SHP77 (cell line): ENCODE data around the gene B4GALNT1.
A peak's percentile ranks its signal among the peaks of the same experiment; 100 is the strongest.
"Not testable (repeated sequence)": the region's sequence is repeated elsewhere in the genome, so short reads cannot be mapped to it uniquely, and the experiment has no call there.

ENCODE experiments used
- DNase-seq, 2 experiments: peaks; one replicate each; lab custom pipeline; 2025; lab: John Stamatoyannopoulos, UW

Gene B4GALNT1

DNA sequence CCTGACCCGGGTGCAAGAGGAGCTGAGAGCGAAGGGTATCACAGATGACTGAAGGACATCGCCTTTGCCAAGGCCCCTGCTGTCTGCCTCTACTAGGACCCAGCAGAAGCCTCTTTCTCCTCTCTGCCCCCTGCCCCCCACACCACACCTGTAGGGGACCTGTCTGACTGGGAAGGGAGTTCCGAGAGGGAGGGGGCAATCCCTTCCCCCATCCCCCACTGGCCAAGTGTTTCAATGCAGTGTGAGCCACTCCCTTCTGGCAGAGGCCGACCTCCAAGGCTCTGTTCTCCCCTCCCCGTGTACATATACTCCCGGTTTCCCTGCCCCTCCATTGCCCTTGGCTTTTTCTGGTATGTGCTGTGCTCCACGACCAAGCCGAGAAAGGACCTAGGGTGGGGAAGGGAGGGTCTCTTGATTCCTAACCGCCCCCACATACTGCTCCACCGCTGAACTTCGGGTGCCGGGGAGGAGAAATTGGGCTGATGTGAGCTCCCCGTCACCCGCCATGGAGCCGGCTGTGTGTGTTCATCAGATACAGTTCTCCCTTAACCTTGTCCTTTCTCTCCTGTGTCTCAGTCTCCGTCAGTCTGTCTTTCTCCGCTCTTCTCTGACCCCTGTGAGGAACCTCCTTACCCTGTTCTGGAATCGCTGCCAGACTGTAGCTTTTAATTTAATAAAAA is 23.8 kb downstream of the B4GALNT1 start:
- DNase-seq, result no peak

DNA sequence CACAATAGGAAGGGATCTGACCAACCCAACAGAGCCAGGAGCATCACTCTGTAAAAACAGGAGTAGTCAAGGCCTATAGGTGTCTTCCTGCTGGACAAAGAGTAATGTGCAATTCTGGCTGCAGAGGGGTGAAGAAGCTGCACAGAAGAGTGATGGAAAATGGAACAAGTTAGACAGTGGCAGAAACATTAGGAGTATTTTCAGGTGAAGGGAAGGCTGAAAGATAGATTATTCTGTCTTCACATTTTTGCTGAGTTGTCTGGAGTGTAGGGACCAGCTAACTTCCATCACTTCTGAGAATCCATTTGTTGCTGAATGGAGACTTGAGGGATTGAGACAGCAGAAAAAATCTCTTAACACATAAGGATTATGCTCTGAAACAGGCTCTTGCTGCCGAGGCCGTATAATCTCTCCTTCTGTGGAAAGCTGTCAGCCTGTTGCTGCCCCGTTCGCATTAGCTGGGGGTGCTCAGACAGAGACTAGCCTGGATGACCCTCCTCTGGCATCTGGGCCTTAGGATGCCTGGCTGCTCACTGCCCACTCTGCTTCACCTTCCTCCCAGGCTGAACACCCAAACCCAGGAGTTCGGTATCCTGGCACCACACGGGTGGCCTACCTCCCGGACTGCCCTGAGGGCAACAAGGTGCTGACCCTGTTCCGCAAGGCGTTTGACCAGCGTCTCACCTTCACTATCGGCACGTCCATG is 24.9 kb downstream of the B4GALNT1 start:
- DNase-seq, result no peak

DNA sequence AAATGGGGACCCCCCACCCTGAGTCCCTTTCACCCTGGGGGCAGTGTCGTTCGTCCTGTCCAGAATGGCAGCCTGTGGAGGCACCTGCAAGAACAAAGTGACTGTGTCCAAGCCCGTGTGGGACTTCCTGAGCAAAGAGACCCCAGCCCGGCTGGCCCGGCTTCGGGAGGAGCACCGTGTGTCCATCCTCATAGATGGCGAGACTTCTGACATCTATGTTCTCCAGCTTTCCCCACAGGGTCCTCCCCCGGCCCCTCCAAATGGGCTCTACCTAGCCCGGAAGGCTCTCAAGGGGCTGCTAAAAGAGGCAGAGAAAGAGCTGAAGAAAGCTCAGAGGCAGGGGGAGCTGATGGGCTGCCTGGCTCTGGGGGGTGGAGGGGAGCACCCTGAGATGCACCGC is 26.2 kb downstream of the B4GALNT1 start:
- no peak for DNase-seq

DNA sequence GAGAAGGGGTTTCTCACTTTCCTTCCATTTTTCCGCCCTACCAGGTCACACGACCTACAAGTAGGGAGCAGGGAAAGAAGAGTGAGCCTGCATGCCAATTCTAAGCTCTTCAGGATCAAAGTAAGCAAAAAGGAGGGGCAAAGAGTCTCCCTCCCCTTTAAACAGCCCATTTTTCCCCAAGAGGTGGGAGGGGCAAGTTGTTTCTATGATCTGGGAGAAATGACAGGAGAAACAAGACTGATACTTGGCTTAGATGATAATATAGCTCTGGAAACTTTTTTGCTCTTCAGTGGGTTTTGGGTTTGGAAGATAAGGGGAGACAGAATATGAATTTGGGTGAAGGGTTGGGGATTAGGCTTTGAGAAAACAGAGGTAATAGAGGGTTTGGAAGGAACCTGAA is 26.6 kb downstream of the B4GALNT1 start:
- DNase-seq, result no peak

DNA sequence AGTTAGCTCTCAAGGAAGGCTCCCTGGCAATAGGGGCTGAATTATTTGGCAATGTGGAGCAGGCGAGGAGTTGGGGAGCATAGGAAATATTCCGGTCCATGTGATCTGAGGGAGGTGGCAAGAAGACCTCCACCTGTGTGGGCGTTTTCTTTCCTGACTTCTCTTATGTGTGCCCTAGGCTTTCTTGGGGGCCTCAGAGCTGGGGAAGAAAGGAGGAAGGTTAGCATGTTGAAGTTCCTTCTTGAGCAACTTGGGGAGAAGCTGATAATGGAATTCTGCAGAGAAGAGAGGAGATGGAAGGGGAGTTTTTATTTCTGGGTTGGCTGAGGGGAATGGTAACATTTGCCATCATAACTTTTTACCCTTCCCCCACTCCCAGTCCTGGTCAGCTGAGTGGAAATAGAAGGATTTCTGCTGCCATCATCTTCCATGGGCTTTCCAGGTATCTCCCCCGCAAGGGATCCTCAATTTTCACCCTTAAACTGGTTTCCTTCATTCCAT is 27.1 kb downstream of the B4GALNT1 start:
- DNase-seq, result no peak

DNA sequence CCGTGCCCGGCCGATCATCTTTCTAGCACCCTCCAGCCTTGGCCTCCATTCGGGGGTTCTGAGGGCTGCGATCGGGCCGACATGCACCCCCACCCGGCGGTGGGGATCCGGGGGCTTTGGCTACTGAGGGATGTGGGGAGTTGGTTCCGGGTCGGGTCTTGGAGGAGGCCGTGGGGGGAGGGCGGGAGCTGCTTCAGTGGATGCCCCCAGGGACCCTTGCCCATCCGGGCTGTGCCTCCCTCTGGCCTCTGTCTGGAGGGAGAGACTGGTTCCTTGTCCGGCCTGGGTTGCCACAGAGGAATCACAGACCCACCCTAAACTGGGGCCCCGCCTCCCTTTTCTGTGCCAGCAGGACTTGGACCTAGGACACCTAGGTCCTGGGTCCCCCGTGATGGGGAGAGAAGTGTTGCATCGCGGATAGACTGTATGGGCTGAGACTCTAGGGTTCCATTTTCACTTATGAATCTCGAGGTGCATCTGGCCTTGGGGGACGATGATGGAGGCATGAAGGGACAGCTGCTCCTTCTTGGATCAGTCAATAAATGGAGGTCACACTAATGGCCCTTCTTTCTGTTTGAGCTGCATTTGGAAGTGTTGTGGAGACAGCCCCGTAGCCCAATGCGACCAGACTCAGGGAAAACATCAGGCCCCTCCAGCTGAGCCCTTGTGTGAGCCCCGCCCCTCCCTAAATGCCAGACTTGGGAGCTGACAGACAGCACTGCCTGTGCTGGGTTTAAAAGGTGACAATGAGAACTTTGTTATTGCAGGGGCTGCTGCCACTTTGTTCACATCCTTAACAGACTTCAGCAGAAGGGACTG is 27.8 kb downstream of the B4GALNT1 start:
- no peak for DNase-seq

DNA sequence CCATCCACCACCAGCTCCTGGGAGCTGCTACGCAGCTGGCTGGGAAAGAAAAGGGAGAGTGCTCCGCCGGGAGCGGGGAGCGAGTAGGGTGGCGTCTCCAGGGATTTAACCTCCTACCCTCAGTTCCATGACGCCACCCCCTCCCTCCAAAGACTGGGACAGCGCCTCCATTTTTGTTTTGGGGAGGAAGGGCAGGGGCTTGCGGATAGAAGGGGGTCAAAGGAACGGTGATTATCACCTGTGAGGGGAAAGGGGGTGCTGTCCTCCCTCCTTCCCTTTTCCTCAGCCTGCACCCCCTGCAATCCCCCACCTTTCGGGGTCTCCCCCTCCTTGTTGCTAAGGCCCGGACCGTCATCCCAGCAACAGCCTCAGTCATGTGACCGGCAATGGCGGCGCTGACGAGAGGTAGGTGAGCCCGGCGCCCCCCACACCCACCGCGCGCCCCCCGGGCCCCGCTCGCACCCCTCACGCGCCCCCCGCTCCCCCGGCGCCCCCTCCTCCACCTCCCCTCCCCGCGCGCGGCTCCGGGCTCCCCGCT is 28.5 kb downstream of the B4GALNT1 start, which contains the start of gene DTX3:
Gene DTX3, plus strand, starts transcription at position 371 of the 538 bp plus-strand sequence. CDS start 1,694 bp downstream, outside the sequence.
- DNase-seq, result peak in 1 of 2 experiments; percentile 25

DNA sequence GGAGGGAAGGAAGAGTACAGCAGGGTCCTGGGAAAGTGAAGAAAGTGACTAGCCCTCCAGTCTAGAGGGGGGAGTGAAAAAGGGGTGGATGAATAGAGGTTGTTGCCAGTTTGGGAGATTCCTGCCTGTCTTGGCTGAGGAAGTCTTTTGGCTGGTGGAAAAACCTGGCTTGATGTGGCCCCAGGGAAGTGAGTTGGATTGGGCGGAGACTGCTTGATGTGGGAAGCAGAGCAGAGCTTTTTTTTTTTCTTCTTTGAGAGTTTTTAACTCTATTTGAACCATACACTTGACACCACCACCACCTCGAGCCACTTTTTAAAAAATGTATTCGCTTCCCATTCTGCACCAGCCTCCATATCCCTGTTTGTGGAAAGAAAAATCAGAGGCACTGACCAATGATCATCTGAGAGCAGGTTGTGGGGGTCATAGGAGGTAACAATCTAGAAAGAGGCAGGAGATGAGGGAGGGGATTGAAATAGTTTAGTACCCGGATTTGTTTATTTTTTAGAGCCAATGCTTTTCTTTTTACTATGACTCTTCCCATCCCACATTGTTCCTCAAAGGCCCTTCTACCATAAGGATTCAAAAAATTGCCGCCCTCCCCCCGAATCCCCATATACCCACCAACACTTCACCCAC is 29.1 kb downstream of the B4GALNT1 start:
- no peak for DNase-seq

DNA sequence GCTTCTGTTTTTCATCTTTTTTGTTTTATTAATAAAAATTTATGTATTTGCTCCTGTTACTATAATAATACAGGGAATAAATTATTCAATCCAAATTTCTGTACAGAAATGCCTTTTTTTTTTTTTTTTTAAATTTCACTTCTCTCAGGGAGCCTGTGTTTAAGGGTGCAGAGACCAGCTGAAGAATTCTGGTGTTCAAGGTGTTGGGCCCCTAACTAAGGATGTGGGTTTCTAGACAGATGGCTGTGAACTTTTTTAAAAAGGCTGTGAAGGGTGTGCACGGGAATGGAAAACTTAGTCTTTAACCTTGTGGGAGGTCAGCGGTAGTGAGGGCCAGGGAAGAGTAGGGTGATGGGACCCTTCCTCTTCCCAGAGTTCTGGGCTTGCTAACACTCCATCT is 29.7 kb downstream of the B4GALNT1 start:
- no peak for DNase-seq

DNA sequence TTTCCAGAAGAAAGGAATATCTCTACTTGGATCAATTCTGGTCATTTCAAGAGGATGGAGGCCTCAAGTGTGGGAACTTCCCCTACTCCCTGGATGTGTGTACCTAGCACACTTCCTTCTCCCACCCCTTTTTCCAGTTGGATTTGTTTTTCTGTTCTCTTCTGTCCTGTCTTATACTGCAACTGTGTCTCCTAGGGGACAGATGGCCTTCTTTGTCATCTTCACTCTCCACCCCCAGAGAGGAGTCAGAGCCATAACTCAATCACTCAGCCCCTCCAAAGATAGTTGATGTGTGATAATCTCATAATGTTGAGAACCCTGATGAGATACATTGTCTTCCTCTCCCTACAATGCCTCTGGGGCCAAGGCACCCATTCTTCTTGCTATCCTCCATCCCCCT is 30.5 kb downstream of the B4GALNT1 start:
- DNase-seq, result no peak

DNA sequence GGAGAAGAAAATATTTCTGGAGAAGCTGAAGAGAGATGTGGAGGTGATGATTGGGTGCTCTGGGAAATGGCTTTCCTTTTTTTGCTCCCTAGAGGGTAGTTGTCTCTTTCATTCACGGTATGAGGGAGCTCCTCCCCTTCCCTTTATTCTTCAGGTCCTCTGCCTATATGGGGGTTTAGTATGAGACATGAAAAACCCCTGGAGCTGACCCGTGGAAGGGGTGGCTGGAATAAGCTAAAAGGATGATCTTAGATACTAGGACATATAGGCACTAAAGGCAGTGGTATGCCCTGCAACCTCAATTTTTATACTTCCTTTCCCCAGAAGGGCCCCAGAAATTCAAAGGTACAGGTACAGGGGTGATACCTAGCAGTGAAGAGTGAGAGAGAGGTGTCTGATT is 32.6 kb downstream of the B4GALNT1 start:
- no peak for DNase-seq

DNA sequence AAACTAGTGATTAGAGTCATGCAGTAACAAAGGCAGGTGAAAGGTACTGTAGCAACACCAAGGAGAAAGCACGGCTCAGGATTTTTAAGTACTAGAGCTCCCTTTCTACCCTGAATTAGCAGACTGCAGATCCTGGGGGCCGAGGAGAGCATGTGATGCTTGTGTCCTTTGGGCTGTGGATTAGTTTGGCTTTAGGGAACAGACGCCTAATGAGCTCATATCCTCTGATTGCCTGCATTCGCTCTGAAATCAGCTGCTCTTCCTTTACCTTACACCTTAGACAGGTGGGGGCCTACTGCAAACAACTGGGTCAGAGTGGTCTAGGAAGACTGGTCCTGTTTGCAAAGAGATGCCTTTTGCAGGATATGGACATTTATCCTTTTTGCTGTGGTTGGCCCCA is 39.8 kb downstream of the B4GALNT1 start:
- no peak for DNase-seq

DNA sequence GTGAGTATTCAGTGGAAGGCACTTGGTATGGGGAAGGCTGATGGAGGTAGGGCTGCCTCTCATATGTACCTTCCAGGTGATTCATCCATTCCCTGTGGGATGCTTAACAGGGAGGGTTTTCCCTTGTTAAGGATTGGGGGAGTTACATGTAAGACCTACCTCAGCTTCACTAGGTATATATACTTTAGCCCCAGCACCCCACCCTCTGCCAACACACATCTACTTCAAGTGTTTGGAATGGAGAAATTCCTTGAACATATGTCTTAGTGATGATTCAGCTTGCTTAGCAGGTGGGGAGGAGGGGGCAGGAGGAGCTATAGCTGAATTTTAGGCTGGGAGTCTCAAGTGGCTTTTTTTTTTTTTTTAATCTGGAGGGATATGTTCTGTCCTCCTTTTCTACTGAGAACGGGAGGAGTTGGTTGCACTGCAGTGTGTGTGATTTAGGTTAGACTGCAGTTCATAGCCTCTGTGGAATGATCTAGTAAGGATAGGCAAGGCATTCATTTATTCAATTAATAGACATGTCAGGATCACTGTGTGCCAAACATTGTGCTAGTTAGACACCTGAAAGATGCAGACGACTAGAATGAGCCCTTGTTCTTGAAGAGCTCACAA is 40.3 kb downstream of the B4GALNT1 start:
- DNase-seq, result no peak

DNA sequence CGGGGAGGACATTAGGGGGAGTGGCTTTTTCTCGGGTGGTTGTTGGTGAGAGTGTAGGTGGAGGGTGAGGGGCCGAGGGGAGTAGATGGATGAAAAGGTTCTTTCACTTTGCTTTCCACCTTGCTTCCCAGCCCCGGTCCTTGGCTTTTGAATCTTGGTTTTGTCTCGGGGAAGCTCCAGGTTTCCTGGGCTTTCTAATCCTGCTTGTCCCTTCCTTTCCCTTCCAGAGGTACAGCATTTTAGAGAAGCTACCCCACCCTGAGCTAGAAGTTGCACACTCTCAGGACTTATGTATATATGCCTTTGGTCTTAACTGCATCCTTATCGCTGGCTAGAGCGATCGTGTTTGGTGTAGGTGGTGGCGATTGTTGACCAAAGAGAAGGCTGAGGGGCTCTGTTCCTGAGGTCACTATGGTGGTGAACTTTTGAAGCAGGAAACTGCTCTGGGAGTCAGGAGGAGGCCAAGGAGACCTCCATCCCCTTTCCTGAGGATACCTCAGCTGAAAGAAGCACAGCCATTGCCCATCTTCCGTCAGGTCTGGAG is 41.1 kb downstream of the B4GALNT1 start:
- DNase-seq, result peak in 1 of 2 experiments; percentile 5

DNA sequence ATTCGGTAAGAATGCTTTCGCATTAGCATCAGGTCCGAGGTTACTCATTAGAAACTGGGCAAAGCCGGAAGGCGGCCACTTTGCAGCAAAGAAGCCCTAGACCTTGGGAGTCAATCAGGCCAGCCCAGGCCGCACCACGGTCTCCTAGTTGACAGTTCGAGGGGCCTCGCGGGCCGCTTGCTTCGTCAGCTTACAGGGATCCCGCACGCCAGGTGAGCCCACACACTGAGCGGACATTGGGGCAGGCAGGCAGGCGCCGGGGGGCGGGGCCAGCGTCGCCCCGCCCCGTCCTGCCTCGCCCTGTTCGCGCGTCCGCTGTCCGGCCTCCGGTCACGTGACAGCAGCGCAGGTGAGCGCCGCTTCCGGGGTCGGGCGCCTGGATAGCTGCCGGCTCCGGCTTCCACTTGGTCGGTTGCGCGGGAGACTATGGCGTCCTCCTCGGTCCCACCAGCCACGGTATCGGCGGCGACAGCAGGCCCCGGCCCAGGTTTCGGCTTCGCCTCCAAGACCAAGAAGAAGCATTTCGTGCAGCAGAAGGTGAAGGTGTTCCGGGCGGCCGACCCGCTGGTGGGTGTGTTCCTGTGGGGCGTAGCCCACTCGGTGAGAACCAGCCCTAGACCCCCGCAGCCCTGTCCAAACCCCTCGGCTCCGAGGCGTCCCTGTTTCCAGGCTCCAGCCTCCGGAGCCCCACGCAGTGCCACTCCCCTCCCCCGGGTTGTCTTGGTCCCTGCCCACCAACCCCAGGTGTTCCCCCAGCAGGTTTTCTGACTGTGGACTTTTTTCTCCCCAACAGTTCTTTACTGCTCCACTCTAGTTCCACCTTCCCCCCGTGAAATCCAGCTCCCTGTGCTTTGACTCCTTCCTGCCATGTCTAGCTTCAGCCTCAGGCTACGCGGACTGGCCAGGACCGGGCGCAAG is 41.9 kb downstream of the B4GALNT1 start, which contains the start of gene PIP4K2C:
Gene PIP4K2C, plus strand, starts transcription at position 329 of the 918 bp plus-strand sequence. Its CDS starts 98 bp downstream, at position 427.
- DNase-seq, result peak; percentile 72 to 90

DNA sequence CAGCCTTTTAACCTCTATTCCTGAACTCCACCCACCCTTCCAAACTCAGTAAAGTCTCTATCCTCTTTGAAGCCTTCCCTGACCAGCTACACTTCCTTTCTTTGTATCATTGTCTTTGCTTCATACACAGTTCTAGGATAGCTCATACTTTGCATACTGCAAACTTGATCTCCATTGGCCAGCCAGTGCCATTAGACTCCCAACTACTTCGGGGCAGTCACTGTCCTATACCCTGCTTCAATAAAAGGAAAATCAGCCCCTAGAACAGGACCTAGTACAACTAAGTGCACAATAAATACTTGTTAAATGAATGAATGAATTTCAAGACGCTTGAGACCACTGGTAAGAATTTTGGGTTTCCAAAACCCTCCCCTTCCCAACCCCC is 42.5 kb downstream of the B4GALNT1 start:
- no peak for DNase-seq

DNA sequence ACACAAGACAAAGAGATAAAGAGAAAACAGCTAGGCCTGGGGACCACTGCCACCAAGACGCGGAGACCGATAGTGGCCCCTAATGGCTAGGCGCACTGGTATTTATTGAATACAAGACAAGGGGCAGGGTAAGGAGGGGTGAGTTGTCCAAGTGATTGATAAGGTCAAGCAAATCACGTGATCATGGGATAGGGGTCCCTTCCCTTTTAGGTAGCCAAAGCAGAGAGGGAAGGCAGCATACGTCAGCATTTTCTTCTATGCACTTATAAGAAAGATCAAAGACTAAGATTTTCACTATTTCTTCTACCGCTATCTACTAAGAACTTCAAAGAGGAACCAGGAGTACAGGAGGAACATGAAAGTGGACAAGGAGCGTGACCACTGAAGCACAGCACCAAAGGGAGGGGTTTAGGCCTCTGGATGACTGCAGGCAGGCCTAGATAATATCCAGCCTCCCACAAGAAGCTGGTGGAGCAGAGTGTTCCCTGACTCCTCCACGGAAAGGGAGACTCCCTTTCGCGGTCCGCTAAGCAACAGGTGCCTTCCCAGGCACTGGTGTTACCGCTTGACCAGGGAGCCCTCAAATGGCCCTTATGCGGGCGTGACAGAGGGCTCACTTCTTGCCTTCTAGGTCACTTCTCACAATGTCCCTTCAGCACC is 43.9 kb downstream of the B4GALNT1 start:
- not testable (repeated sequence) for DNase-seq

DNA sequence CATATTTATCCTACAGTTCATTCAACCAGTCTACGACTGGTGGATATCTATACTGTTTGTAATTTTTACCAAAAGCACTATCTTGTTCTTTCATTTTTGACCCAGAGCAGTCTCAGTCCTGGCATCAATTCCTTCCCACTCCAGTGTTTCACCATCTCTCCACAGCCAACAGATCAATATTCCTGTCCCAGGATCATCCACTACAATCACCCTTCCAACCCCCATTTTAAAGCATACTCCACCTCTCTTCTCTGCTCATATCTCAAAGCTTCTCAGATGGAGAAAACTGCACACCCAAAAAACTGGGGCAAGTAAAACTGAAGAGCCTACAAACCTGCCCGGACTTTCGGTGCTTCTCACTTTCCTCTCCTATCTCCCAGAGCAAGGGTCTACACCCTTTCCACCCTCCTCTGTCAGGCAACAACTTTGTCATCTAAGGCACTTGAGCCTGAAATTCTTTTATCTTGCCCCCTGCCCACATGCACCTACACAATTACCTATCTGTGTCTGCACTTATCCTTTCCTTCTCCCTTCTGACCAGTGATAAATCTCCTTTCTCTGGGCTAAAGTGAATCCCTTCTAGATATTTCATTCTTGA is 46.1 kb downstream of the B4GALNT1 start:
- no peak for DNase-seq

DNA sequence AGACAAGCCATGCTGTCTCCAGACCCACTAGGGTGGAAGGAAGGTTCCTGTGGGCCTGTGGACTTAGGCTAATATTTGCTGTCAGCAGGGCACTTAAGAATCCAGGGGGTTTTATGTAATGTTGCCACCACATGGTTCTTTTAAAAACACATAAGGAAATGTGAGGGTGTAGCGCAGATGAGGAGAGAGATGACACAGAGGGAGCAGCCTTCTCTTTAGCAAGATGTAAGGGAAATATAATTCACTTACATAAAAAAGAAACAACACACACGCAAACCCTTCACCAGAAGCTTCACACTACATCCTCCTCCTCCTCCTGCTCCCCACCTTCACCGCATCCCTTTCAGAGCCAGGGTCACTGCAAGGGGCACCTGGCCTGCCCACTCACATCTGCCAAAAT is 46.9 kb downstream of the B4GALNT1 start:
- no peak for DNase-seq
